Activated T-cell treated with anti-CD3 and anti-CD28 coated beads for 48 hours (primary cell): ENCODE results near the gene ACTR5.
A peak's percentile ranks its signal among the peaks of the same experiment; 100 is the strongest.
"Not testable (repeated sequence)": the region's sequence is repeated elsewhere in the genome, so short reads cannot be mapped to it uniquely, and the experiment has no call there.

Source experiments
- DNase-seq: peaks from one replicate; pipeline ENCODE4 v3.0.0-alpha.2; 2020; ENCODE audit warnings: low read depth

The ACTR5 gene

GRCh38 chr20:38804682-38805501, 56.6 kb downstream of the ACTR5 start:
- peak; percentile 70 for DNase-seq

GRCh38 chr20:38805502-38805957, 57.3 kb downstream of the ACTR5 start, which contains the start of gene PPP1R16B:
Gene PPP1R16B (plus strand): TSS chr20:38805697. CDS start chr20:38835926, 30,229 bp downstream.
- DNase-seq: peak; percentile 83

- peak; percentile 45 for DNase-seq
Observed at GRCh38 chr20:38805958-38806854, 57.9 kb downstream of the ACTR5 start.

- DNase-seq: peak; percentile 19
Observed at GRCh38 chr20:38806855-38807655, 58.8 kb downstream of the ACTR5 start.

- DNase-seq: no peak
Observed at GRCh38 chr20:38809942-38810341, 61.7 kb downstream of the ACTR5 start.

- no peak for DNase-seq
Observed at GRCh38 chr20:38810926-38811630, 62.8 kb downstream of the ACTR5 start.

GRCh38 chr20:38811769-38812168, 63.5 kb downstream of the ACTR5 start:
- DNase-seq: no peak

GRCh38 chr20:38812182-38812581, 63.9 kb downstream of the ACTR5 start:
- no peak for DNase-seq

GRCh38 chr20:38812709-38813573, 64.7 kb downstream of the ACTR5 start:
- no peak for DNase-seq

- not testable (repeated sequence) for DNase-seq
Observed at GRCh38 chr20:38813574-38813962, 65.3 kb downstream of the ACTR5 start.

- no peak for DNase-seq
Observed at GRCh38 chr20:38815446-38815845, 67.2 kb downstream of the ACTR5 start.

GRCh38 chr20:38818113-38819065, 70.1 kb downstream of the ACTR5 start:
- DNase-seq: no peak
